ENCODE measurements around the gene HLA-DPA1.

HLA-DPA1 gene

GRCh38 chr6:33017694-33018353, 55.6 kb downstream of the HLA-DPA1 start:
- Mint-ChIP-seq H3K27me3 (ENCODE audit: low read depth) (peaks cover 29% of the 10 kb centered on the region), H3K4me3 (no peak overlapping the region), H3K27ac (peak overlapping the region in 2 of 3 experiments; percentile 4 to 11), H3K9me3 (no peaks in the 10 kb centered on the region), H3K36me3 (ENCODE audit: low read depth) (no peaks in the 10 kb centered on the region), H3K4me1 (peaks cover 6% of the 10 kb centered on the region)
- TF ChIP-seq, protein P1, sequence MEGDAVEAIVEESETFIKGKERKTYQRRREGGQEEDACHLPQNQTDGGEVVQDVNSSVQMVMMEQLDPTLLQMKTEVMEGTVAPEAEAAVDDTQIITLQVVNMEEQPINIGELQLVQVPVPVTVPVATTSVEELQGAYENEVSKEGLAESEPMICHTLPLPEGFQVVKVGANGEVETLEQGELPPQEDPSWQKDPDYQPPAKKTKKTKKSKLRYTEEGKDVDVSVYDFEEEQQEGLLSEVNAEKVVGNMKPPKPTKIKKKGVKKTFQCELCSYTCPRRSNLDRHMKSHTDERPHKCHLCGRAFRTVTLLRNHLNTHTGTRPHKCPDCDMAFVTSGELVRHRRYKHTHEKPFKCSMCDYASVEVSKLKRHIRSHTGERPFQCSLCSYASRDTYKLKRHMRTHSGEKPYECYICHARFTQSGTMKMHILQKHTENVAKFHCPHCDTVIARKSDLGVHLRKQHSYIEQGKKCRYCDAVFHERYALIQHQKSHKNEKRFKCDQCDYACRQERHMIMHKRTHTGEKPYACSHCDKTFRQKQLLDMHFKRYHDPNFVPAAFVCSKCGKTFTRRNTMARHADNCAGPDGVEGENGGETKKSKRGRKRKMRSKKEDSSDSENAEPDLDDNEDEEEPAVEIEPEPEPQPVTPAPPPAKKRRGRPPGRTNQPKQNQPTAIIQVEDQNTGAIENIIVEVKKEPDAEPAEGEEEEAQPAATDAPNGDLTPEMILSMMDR (IDR thresholded peaks at IDR 0.05; ENCODE audit: unreplicated experiment in 3 of 3) = no peak

GRCh38 chr6:33017018-33017417, 56.4 kb downstream of the HLA-DPA1 start:
- H3K9me3 Mint-ChIP-seq = no peaks in the 10 kb centered on the region
- H3K4me3 Mint-ChIP-seq = no peak overlapping the region
- no peak overlapping the region for H3K27ac Mint-ChIP-seq
- peaks cover 6% of the 10 kb centered on the region for H3K4me1 Mint-ChIP-seq
- no peaks in the 10 kb centered on the region for H3K36me3 Mint-ChIP-seq (ENCODE audit: low read depth)
- peaks cover 29% of the 10 kb centered on the region for H3K27me3 Mint-ChIP-seq (ENCODE audit: low read depth)
- TF ChIP-seq, protein P1 (IDR thresholded peaks at IDR 0.05; ENCODE audit: unreplicated experiment in 3 of 3) = no peak

- H3K36me3 Mint-ChIP-seq (ENCODE audit: low read depth) = no peaks in the 10 kb centered on the region
- TF ChIP-seq, protein P1 (IDR thresholded peaks at IDR 0.05; ENCODE audit: unreplicated experiment in 3 of 3) = no peak
- no peaks in the 10 kb centered on the region for H3K9me3 Mint-ChIP-seq
- H3K27ac Mint-ChIP-seq = no peak overlapping the region
- H3K4me1 Mint-ChIP-seq = peaks cover 6% of the 10 kb centered on the region
- H3K27me3 Mint-ChIP-seq (ENCODE audit: low read depth) = peaks cover 29% of the 10 kb centered on the region
- H3K4me3 Mint-ChIP-seq = no peak overlapping the region
Observed at GRCh38 chr6:33015798-33016197, 57.7 kb downstream of the HLA-DPA1 start.

GRCh38 chr6:33014841-33015634, 58.4 kb downstream of the HLA-DPA1 start:
- TF ChIP-seq, protein P1 (IDR thresholded peaks at IDR 0.05; ENCODE audit: unreplicated experiment in 3 of 3) = peak; percentile 69 to 82 (median 82)
- Mint-ChIP-seq H3K9me3 (no peaks in the 10 kb centered on the region), H3K36me3 (ENCODE audit: low read depth) (no peaks in the 10 kb centered on the region), H3K27me3 (ENCODE audit: low read depth) (peaks cover 26% of the 10 kb centered on the region), H3K4me3 (no peak overlapping the region), H3K27ac (no peak overlapping the region), H3K4me1 (peaks cover 6% of the 10 kb centered on the region)

Measured in nephron (organoid).